HepG2 (cell line): ENCODE data around the gene ENO3. TPM values are rescaled to one million over a fixed set of nuclear protein-coding genes. Genes with fewer than 3 reads are reported as not detected.

Source experiments
- SIN3A ChIP-seq: IDR thresholded peaks from 2 replicates; pipeline ENCODE4 v1.6.1; 2011; ENCODE audit warnings: low read depth, mild to moderate bottlenecking, control low read depth, low read length, borderline replicate concordance
- SOX13 ChIP-seq, 3 experiments: fragments of 450-650 bp in 1 of 3; sonication (generic) in 1 of 3; formaldehyde crosslinking in 1 of 3; IDR thresholded peaks in 2 of 3; conservative IDR thresholded peaks in 1 of 3; 2 replicates each; pipeline versions ENCODE4 v1.5.0 to v1.6.1; 2016 to 2020; ENCODE audit warnings: antibody characterized with exemption in 1 of 3, mild to moderate bottlenecking in 1 of 3, missing compliant biosample characterization in 1 of 3, missing genetic modification reagents in 1 of 3, moderate library complexity in 1 of 3
- TFAP4 ChIP-seq: sonication (generic); IDR thresholded peaks from 2 replicates; pipeline ENCODE4 v1.6.1; 2016; ENCODE audit warnings: low read depth, borderline replicate concordance
- THAP7 ChIP-seq: sonication (generic); formaldehyde crosslinking; IDR thresholded peaks from 2 replicates; pipeline ENCODE4 v1.8.1; 2023; ENCODE audit warnings: mild to moderate bottlenecking, missing genetic modification reagents
- ZBTB4 ChIP-seq: sonication (generic); formaldehyde crosslinking; IDR thresholded peaks from 2 replicates; pipeline ENCODE4 v1.4.0; 2020; ENCODE audit warnings: missing genetic modification reagents, mild to moderate bottlenecking, borderline replicate concordance
- ZNF326 ChIP-seq: sonication (generic); formaldehyde crosslinking; IDR thresholded peaks from 2 replicates; pipeline ENCODE4 v1.4.0; 2020; ENCODE audit warnings: missing genetic modification reagents, borderline replicate concordance
- ZNF510 ChIP-seq: sonication (generic); formaldehyde crosslinking; IDR thresholded peaks from 2 replicates; pipeline ENCODE4 v1.4.0; 2020; ENCODE audit warnings: low read depth, mild to moderate bottlenecking, missing genetic modification reagents
- polyA plus RNA-seq, 8 experiments: library from polyadenylated mRNA; depleted of rRNA in 3 of 8; stranded (reverse) in 7 of 8; unstranded in 1 of 8; fragments of >200 nt; fragmentation: Illumina TruSeq in 4 of 8; extraction: Trizol in 4 of 8; gene quantifications; 2 replicates each; pipeline versions ENCODE4 v1.2.1 to v1.2.3, GENCODE V29; 2011 to 2016; ENCODE audit warnings: low read depth in 4 of 8, missing spikeins in 1 of 8, mixed read lengths in 1 of 8; ENCODE audit not compliant: insufficient read depth in 1 of 8
- total RNA-seq, 5 experiments: library from RNA; depleted of rRNA; stranded (reverse); fragments of >200 nt; fragmentation: Illumina TruSeq; extraction: Trizol; gene quantifications; 2 replicates each; pipeline ENCODE4 v1.2.3, GENCODE V29; 2016; ENCODE audit warnings: low read depth in 1 of 5
- TF ChIP-seq, protein P1 (sequence below): sonication (generic); formaldehyde crosslinking; conservative IDR thresholded peaks from 2 replicates; pipeline ENCODE4 v1.8.0; 2022; ENCODE audit warnings: low read depth, missing genetic modification reagents
- TF ChIP-seq, protein P2 (sequence below): sonication (generic); formaldehyde crosslinking; IDR thresholded peaks from 2 replicates; pipeline ENCODE4 v1.4.0; 2020; ENCODE audit warnings: missing genetic modification reagents

Gene ENO3
- total and polyA plus RNA-seq, 2 of the 13 experiments (the other 11 are each of a cell fraction or from before 2014, with no cell fraction given), result 59.8 to 69.8 TPM

DNA sequence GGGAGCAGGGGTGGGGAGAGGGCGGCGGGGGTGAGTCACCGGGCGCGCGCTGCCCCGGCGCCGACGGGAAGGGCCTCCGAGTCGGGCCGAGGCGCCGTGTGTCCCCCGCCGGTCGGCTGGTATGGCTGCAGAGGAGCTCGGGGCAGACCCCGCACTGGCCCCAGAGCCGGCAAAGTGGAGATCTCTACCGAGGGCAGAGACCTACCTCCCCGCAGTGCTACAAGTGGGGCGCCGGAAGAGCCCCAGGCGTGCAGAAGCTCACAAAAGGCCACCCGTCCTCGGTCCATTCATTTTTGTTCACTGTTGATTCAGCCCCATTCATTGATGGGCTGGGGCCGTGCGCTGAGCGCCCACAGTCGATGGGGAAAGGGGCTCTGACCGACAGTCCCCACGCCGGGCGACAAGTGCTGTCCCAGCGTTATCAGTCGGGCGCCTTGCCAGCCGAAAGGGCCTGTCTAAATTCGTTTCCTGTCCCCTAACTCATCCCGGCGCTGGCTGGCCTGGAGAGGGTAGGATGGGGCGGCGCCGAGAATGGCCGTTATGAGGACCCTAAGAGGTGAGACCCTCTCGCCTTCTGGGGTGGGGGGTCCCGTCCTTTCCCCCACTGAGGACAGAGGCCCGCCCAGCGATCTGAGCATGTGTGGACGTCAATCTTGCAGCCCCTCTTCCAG, 709 bp upstream of the ENO3 start (continued):
- TF ChIP-seq ZBTB4 (no peak), TFAP4 (no peak), SIN3A (peak; percentile 65; the same call in 1 of the 2 replicates), ZNF510 (no peak), ZNF326 (CRISPR knock-in tag) (no peak), SOX13 (IDR thresholded peaks at IDR 0.05) (no peak), SOX13 (CRISPR knock-in tag; conservative IDR thresholded peaks at IDR 0.05 in 1 of 2, IDR thresholded peaks at IDR 0.05 in 1 of 2) (no peak), THAP7 (no peak)
- TF ChIP-seq, protein P1, sequence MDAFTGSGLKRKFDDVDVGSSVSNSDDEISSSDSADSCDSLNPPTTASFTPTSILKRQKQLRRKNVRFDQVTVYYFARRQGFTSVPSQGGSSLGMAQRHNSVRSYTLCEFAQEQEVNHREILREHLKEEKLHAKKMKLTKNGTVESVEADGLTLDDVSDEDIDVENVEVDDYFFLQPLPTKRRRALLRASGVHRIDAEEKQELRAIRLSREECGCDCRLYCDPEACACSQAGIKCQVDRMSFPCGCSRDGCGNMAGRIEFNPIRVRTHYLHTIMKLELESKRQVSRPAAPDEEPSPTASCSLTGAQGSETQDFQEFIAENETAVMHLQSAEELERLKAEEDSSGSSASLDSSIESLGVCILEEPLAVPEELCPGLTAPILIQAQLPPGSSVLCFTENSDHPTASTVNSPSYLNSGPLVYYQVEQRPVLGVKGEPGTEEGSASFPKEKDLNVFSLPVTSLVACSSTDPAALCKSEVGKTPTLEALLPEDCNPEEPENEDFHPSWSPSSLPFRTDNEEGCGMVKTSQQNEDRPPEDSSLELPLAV, result no peak
- TF ChIP-seq, protein P2, sequence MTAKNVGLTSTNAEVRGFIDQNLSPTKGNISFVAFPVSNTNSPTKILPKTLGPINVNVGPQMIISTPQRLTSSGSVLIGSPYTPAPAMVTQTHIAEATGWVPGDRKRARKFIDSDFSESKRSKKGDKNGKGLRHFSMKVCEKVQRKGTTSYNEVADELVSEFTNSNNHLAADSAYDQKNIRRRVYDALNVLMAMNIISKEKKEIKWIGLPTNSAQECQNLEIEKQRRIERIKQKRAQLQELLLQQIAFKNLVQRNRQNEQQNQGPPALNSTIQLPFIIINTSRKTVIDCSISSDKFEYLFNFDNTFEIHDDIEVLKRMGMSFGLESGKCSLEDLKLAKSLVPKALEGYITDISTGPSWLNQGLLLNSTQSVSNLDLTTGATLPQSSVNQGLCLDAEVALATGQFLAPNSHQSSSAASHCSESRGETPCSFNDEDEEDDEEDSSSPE (CRISPR knock-in tag), result 0 out of 2 replicates have a peak, but pooled peaks have one; percentile 8
